Activated CD4-positive, CD25-positive, alpha-beta regulatory T cell (primary cell): ENCODE results near the gene IGSF5.
"Not testable (repeated sequence)": the region's sequence is repeated elsewhere in the genome, so short reads cannot be mapped to it uniquely, and the experiment has no call there.

Source experiments
- DNase-seq, 4 experiments: peaks; one replicate each; lab custom pipeline; 2025; lab: John Stamatoyannopoulos, UW

Gene IGSF5

DNA sequence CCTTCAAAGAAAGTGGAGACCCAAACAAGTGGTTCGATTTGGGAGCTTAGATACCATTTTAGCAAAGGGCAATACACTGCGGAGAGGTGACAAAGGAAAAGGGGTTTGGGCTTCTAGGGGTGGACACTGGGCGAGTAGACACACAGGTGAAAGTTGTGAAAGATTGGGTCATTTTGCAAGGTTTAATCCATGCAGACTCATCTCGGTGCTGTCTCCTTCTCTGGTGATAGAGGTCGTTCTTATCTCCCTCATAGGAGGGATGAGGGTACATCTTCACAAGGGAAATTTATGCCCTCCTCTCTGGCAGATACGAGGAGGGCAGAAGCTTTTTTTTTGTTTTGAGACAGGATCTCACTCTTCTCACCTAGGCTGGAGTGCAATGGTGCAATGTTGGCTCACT lies 6.4 kb upstream of the IGSF5 start:
- no peak for DNase-seq

DNA sequence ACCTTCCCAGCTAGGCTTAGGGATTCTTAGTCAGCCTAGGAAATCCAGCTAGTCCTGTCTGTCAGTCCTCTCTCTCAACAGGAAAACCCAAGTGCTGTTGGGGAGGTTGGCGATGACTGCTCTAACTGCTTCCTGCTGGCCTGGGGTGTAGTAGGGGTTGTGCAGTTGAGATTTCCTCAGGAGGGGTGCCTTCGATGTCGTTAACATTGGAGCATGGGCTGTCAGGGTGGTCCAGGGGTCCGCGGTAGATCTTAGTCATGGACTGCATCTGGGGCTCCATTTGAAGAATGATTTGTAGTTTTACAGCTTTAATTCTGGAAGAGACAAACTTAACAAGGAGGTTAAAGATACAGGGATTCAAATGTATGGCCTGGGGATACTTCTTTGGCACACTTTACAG lies 5.5 kb upstream of the IGSF5 start:
- DNase-seq, result not testable (repeated sequence)

DNA sequence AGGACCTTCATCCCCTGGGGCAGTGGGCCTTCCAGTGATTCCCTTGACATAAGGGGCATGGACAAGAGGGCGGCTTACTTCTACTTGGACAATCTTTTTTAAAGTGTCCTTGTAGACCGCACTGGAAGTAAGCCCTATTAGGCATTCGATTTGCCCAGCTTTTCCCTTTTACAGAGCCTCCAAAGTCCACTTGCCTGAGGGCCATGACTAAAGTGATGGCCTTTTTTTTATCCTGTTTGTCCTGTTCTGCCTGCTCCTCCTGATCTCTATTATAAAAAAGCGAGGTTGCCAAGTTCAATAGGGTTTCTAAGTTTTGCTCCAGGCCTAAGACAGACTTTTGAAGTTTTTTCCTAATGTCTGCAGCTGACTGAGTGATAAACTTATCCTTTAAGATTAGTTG lies 2.4 kb upstream of the IGSF5 start:
- DNase-seq, result not testable (repeated sequence)

DNA sequence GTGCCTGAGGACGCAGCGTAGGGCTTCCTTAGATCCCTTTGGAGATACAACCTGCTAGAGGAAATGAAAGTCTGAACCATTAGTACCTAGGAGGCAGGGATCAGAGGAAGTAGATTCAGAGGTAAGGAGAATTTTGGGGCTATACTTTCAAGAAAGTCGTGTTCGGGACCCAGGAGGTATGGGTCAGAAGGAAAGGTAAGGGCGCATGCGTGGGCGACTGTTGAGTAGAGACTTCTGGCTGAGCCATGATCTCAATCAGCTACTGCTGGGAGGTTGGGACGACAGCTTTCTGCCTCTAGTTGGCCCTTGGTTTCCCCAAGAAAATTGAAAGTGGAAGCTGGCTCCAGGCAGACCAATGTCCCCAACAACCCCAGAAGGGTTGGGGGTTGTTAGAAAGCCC lies 349 bp downstream of the IGSF5 start:
- not testable (repeated sequence) for DNase-seq

DNA sequence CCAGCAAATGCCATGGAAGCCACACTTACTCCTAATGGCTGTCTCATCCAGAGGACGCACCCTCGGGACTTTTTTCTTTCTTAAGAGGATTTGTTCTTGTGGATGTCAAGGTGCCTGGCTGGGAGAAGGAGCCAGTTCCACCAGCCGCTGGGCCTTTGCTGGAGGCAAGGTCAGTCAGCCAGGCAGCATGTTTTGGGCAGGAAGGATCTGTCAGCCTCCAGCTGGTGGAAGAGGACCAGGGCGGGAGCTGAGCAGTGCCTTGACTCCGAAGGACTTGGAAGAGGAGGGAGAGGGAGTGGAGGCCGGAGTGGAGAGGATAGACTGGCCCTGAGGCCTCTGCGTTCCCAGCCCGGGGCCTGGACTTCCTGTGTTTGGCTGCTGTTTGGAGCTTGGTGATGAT lies 5.7 kb downstream of the IGSF5 start:
- DNase-seq, result no peak

DNA sequence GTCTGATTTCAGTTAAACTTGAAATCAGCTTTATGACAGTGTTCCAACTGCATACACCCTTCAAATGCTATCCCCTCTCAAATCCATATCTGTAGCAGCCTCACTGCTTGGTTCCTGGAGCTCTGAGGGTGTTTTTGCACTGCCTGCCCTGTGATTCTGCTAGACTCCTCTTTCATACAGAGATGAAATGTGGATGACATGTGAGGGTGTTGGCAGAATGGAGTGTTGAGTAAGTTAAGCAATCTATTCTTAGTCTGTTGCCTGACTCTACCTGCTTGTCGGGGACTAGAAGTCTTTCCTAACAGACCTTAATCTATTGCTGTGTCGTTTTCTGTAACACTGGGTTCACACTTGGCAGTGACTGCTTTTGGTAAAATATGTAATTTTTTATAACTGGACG lies 9.8 kb downstream of the IGSF5 start:
- no peak for DNase-seq

DNA sequence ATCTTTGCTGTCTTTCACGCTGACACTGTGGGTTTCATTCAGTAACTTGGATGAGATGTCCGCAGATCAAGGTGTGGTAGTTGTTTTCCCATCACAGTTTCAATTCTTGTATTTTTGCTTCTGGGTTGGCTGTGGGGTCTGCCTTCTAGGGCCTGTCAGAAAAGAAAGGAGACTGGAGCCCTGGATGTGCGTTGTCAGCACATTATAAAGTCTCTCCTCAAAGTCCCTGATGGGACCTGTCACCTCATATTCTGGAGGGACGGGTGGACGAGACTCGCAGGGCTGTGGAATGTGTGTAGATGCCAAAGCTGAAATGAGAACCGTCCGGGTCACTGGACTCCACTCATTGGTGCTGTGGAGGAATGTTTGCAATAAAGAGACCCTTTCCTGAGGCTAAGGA lies 11.3 kb downstream of the IGSF5 start:
- DNase-seq, result no peak

DNA sequence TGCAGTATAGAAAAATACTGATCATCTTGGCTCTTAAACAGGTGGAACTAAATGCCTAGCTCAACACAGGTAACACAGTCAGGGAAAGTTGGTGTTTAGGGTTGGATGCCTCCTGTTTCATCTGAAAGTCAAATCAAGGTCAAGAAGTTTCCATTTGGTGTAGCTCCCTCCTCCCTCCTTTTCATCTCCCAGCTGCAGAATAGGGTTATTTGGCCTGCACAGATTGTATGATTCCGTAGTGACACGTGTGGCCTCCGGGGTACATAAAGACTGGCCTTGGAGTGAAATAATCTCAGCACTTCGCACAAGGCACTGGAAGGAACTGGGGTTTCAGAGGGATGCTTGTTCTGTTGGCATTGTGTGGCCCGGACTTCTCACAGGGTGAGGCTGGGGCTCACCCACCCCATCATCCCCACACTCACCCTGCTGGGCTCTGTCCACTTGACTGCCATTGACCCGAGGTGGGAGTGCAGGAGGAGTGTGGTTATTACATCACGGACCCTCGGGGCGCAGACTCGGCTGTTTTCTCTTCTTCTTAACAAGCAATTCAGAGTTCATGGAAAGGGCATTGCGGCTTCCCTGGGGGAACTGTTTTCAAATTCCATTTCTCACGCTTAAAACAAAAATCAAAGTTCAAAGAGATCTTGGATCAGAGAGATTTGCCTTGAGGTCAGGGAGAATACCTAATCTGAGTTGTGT lies 18.4 kb downstream of the IGSF5 start:
- no peak for DNase-seq

DNA sequence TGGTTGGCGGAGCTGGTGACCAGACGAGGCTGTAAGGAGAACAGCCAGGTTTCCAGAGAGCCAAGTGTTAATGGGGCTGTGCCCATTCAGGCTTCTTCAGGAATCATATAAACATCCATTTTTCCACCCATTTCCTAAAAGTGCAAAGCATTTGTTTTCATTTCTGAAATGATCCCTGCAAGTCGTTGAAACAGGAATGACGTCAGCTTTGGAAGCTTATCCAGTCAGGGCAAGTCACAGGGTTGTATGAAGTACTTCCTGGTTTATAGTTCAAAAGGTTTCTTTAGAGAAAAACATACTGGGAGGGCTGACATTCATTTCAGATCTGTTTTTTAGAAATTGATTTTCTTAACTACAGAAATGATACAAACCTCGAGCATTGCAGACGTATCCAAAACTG lies 29.2 kb downstream of the IGSF5 start:
- no peak for DNase-seq

DNA sequence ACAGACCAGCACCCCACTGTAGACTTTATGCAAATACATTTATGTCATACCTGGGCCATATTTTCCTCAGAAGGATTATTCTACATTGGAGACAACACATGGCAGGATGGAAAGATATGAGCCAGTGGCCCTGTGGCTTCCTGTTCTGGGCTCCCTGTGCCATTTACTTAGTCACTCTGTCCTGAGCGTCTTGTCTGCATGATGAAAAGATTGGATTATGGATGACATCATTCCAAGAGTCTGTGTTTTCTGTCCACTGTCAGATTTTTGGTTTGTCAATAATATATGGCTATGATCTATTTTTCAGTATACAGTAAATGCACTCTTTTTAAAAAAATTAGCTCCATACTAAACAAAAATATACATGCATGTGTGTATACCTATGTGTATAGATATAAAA lies 30.8 kb downstream of the IGSF5 start:
- DNase-seq, result no peak

DNA sequence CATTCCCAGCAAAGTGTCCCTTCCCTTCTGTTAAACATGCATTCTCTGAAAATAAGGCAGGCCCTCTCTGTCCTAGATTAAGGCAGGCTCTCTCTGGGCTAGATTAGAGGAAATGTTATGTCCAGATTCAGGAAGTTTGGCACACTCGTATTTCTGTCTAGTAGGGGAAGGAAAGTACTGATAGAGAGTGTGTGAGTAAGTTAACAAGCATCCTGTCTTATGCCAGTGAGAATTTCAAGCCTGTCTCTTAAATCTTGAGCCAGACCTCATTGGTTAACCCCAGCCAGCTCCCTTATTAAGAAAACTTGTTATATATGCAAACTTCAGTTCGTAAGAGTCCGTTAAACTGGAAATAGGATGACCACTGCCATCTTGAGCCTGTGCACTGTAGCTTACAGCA lies 31.6 kb downstream of the IGSF5 start:
- no peak for DNase-seq

DNA sequence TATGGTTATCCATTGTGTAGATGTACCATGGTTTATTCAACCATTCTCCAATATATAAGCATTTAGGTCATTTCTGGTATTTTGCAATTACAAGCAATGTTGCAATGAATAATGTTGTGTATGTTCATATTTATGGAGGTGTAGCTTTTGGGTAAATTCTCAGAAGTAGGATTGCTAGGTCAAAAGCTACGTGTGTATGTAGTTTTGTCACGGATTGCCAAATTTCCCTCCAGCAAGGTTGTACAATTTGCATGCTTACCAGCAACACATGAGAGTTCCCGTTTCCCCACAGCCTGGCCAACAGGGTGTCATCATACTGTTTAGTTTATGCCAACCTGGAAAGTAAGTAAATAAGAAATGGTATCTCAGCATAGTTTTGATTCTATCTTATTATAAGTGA lies 36.3 kb downstream of the IGSF5 start:
- no peak for DNase-seq

DNA sequence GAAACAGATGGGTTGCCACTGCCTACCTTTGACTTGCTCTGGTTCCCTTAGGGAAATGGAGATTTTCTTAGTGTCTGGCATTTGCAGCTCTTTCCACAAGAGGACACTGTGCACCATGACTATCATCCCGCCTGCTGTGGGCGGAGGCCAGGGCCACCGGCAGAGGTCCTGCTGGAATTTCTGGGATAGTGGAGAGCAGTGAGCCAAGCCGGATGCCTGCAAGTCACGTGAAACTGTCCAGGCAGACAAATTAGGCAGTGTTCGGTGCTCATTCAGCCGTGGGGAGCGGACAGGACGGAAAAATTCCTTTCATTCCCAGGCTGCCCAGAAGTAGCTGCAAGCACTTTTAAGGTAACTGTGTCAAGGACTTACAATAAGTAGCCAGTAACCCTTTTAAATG lies 43.4 kb downstream of the IGSF5 start:
- DNase-seq, result no peak

DNA sequence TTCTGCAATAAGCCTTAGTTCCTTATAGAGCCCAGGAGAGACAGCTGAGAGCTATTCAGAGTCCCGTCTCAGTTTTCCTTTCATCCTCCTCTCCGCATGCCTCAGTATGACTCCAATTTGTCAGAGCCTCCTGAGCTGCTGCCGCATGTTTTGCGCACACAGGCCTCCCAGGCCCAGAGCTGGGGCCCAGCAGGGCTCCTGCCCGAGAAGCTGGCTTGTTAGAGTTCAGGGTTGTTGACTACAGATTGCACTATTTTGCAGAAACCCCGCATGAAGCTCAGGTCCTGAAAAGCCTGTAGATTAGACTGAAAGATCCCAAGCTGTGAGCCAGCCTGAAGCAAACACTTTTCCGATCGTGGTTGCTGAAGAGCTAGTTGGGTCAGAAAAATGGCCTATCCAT lies 51.5 kb downstream of the IGSF5 start:
- no peak for DNase-seq

DNA sequence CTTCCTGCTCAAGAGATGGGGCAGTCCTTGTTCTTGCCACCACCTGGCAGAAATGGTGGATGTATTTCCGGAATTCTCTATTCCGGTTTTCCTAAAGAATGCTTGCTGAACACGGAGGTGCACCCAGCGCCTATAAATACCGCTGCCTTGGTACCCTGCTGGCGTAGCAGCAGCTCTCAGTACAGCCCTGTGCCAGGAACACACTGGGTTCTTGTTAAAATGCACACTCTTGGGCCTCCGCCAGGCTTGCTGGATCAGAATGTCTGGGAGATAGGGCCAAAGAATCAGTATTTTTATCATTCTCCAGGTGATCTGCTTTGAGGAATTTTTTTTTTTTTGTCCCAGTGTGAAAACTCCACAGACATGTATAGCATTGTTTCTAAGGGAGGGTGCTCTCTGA lies 54.2 kb downstream of the IGSF5 start:
- no peak for DNase-seq

DNA sequence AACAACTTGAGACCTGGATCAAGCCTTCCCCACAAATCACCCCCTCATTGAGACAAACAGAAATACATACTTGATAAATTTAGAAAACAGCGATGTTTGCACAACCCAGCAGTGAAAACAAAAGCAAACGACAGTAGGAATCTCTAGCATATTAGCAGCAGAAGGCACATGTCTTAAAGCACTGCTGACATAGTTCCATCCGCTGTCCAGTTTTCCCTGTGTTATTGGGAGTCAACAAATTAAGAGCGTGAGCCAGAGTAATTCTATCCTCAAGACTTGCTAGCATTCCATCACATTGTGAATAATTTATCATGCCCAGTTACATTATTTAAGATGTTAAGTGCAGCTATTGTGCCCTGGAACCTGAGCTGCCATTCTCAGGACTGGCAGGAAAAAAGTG lies 55.3 kb downstream of the IGSF5 start:
- no peak for DNase-seq

DNA sequence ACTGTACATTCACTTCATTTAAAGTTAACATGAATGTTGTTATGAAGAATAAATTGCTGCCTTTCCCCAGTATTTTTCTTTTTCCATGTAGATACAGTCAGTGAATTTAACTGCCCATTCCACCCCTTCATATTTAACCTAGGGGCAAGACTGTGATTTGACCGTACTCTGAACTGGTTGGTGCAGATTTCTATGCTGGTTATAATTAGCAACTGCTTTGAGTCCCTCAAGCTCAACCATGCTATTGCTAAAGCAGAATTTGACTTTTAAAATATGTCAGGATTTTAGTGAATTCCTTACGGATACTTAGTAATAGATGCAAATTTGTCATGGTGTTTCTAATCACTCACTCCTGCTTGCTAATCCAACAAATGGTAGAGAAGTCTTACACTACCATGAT lies 57.2 kb downstream of the IGSF5 start:
- DNase-seq, result no peak

DNA sequence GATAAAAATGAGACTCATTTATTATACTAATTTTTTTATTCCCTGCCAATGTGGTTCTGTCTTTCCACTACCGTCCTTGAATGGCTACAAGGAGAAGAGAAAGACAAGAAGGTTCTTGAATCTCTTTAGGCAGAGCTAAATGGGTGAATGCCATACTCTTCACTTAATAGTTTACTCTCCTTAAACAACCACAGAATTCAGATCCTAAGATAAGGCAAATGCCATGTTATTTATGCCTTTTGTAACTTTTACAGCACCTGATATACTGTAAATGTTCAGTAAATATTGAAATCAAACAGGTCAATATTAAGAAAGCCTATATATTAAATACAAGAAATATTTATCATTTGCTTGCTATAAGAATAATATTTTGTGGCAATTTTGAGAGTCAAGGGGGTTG lies 58.4 kb downstream of the IGSF5 start:
- no peak for DNase-seq

DNA sequence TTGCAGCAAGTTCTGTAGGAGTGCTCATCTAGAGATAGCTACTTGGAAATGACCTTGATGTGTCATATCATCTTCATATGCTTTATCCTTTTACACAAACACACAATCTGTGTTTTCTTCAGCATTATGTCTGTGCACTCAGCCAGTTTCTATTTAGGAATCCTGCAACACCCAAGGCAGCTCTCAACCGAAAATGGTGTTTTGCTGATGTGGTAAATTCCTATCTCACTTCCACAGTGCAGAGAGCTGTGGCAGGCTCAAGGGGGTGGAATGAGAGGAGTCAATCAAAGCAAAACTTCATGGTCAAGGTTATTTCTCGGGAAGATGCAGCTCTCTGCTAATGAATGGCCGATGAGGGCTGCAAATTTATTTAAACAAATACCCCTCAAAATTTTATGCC lies 59.3 kb downstream of the IGSF5 start:
- no peak for DNase-seq

DNA sequence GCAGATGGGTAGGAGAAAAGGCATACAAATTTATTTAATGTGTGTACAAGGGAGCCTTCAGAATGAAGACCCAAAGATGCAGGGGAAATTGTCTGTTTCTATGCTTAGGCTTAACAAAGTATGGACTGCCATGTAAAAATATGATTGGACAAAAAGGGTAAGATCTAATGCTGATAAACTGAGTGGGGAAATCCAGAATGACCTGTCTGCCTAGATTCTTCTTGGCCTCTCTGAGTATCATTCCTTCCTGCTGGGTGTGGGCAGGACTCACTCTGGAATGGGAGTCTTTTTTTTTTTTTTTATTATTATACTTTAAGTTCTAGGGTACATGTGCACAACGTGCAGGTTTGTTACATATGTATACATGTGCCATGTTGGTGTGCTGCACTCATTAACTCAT lies 61.0 kb downstream of the IGSF5 start:
- DNase-seq, result no peak

DNA sequence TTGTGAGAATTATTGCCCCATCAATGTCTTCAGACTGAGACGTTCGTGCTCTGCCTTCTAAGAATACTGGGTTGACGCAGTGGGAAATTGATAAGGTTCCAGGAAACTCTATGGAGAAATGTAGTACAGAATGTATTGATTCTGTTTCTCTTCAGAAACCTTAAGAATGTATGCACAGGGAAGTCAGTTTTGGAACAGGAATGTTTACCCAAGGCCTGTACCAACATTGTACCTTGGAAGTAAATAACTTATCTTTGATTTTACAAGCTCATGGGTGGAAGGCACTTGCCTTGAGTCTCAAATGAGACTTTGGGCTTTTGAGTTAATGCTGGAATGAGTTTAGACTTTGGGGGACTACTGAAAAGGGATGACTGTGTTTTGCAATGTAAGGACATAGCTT lies 62.8 kb downstream of the IGSF5 start:
- no peak for DNase-seq

DNA sequence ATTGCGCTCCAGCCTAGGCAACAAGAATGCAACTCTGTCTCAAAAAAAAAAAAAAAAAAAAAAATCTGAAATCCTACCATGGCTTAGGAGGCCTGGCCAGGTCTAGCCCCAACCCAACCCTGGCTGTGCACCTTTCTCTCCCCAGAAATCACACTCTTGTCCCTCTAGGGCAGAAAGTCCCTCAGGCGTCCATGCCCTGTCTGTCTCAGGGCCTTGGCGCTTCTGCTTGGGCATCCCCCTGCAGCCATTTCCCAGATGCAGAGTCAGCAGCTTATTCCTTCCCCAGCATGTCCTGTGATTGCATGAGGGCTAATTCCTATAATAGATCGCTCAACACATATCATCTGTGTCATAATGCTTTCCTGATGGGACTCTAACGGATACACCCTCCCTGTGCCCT lies 65.0 kb downstream of the IGSF5 start:
- no peak for DNase-seq

DNA sequence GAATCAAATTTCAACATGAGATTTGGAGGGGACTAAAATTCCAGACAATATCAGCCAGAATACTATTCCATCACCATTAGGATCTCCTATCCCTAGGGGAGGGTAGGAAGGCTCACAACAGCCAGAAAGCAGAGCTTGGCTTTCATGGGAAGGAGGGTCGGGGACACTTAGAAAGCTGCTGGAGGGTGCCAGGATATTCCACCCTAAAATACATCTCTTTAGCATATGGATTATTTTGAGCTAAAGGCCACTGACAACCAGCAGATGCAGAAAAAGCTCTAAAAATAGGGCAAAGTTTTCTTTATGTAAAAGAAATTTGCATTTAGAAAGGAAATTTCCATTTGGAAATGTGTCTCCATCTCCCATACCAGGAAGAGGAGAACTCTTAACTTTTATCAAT lies 68.0 kb downstream of the IGSF5 start:
- no peak for DNase-seq

DNA sequence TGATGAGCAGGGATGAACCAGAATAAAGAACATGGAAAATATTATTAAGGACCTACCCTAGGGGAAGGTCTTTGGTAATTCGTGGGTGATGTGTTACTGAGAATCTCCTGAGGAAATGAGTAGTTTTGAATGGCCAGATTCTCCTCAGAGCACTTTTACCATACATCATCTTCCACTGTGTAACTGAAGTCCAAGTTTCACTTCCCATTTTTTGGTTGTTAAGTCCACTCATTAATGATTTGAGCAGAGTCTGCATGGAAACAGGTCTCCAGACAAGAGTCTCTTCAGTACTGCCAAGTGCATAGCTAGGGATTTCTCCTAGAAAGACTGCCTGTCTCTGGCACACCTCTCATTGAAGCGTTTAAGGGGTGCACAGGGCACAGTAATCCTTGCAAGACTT lies 73.6 kb downstream of the IGSF5 start:
- no peak for DNase-seq

DNA sequence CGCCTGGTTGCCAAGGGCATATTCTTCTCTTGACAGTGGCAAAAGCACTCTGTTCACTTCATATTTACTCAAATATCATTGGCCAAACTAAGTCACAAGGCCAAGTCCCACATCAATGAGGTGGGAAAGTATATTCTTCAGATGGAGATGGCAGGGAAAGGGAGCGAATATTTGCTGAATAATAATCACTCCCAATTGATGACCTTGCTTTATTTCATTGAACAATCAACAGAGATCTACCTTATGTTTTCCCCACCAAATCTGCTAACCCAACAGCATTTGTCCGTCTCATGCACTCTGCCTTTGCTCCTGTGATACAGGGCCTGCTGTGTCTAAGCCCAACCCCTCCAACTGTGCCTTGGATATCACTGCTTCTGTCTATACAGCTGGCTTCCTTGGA lies 77.1 kb downstream of the IGSF5 start:
- no peak for DNase-seq
